K562 (cell line): ENCODE results near the gene MED14.

Source experiments
- CREBBP ChIP-seq: IDR thresholded peaks from one replicate; pipeline ENCODE4 v1.6.1; 2012; ENCODE audit warnings: low read depth, mild to moderate bottlenecking, control low read depth, inconsistent platforms, low read length
- FOXK1 ChIP-seq: sonication (generic); formaldehyde crosslinking; IDR thresholded peaks from 2 replicates; pipeline ENCODE4 v1.8.0; 2022; ENCODE audit warnings: missing genetic modification reagents, mild to moderate bottlenecking, borderline replicate concordance
- KLF13 ChIP-seq: fragments of 450-650 bp; IDR thresholded peaks from 2 replicates; pipeline ENCODE4 v1.6.1; 2016; ENCODE audit warnings: missing genetic modification characterization, low read depth, mild to moderate bottlenecking, missing compliant biosample characterization, moderate library complexity, borderline replicate concordance
- PHTF2 ChIP-seq: fragments of 250-450 bp; sonication (Bioruptor Pico); IDR thresholded peaks from 2 replicates; pipeline ENCODE4 v1.5.0; 2021; ENCODE audit warnings: mild to moderate bottlenecking
- POU5F1 ChIP-seq: fragments of 150-350 bp; IDR thresholded peaks from 2 replicates; pipeline ENCODE4 v1.6.1; 2014; ENCODE audit warnings: borderline replicate concordance, low read length, low read depth, mild to moderate bottlenecking; ENCODE audit not compliant: partially characterized antibody
- SRF ChIP-seq, 2 experiments: fragments of 250-450, 450-650 bp in 1 of 2; sonication (Bioruptor Pico) in 1 of 2; sonication (generic) in 1 of 2; formaldehyde crosslinking; IDR thresholded peaks; 2 replicates each; pipeline versions ENCODE4 v1.5.0 to v1.5.1; 2020 to 2022; ENCODE audit warnings: mild to moderate bottlenecking in 1 of 2, missing genetic modification reagents in 1 of 2
- YY1 ChIP-seq, 3 experiments: IDR thresholded peaks; 2 replicates each; pipeline ENCODE4 v1.6.1; 2011; ENCODE audit warnings: low read length in 2 of 3, mild to moderate bottlenecking in 2 of 3, moderate library complexity in 2 of 3, borderline replicate concordance in 1 of 3, control low read depth in 1 of 3, low read depth in 1 of 3; ENCODE audit not compliant: insufficient read depth in 3 of 3, insufficient replicate concordance in 2 of 3, control insufficient read depth in 1 of 3, insufficient read length in 1 of 3; ENCODE audit errors: extremely low read depth in 1 of 3
- TF ChIP-seq, protein P1 (sequence below), 2 experiments: fragments of 450-650 bp; formaldehyde crosslinking in 1 of 2; IDR thresholded peaks; 2 replicates each; pipeline versions ENCODE4 v1.4.0 to v1.6.1; 2014 to 2020; ENCODE audit warnings: mild to moderate bottlenecking in 2 of 2, borderline replicate concordance in 1 of 2, low read depth in 1 of 2

DNA sequence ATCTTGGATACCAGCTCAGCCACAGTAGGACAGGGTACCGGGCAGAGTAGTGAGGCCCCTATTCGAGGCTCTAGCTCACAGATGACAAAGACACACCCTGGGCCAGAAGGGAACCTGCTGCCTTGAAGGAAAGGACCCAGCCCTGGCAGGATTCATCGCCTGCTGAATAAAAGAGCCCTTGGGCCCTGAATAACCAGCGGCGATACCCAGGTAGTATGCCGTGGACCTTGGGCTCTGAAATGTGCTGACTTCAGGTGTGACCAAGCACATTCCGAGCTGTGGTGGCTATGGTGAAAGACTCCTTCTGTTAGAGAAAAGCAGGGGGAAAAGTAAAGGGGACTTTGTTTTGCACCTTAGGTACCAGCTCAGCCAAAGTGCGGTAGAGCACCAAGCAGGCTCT is 14.6 kb downstream of the MED14 start:
- TF ChIP-seq YY1 (IDR thresholded peaks at IDR 0.05; ENCODE audit: borderline replicate concordance in 1 of 3, control insufficient read depth in 1 of 3, extremely low read depth in 1 of 3, insufficient read depth in 3 of 3, insufficient read length in 1 of 3, insufficient replicate concordance in 2 of 3, low read depth in 1 of 3, low read length in 2 of 3) (no peak), KLF13 (tag) (no peak), PHTF2 (CRISPR knock-in tag) (no peak), SRF (CRISPR knock-in tag; IDR thresholded peaks at IDR 0.05) (no peak), FOXK1 (CRISPR knock-in tag) (no peak), POU5F1 (no peak), CREBBP (no peak)
- TF ChIP-seq, protein P1, sequence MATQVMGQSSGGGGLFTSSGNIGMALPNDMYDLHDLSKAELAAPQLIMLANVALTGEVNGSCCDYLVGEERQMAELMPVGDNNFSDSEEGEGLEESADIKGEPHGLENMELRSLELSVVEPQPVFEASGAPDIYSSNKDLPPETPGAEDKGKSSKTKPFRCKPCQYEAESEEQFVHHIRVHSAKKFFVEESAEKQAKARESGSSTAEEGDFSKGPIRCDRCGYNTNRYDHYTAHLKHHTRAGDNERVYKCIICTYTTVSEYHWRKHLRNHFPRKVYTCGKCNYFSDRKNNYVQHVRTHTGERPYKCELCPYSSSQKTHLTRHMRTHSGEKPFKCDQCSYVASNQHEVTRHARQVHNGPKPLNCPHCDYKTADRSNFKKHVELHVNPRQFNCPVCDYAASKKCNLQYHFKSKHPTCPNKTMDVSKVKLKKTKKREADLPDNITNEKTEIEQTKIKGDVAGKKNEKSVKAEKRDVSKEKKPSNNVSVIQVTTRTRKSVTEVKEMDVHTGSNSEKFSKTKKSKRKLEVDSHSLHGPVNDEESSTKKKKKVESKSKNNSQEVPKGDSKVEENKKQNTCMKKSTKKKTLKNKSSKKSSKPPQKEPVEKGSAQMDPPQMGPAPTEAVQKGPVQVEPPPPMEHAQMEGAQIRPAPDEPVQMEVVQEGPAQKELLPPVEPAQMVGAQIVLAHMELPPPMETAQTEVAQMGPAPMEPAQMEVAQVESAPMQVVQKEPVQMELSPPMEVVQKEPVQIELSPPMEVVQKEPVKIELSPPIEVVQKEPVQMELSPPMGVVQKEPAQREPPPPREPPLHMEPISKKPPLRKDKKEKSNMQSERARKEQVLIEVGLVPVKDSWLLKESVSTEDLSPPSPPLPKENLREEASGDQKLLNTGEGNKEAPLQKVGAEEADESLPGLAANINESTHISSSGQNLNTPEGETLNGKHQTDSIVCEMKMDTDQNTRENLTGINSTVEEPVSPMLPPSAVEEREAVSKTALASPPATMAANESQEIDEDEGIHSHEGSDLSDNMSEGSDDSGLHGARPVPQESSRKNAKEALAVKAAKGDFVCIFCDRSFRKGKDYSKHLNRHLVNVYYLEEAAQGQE (IDR thresholded peaks at IDR 0.05; ENCODE audit: borderline replicate concordance), result no peak
- TF ChIP-seq, protein P1 (CRISPR knock-in tag; IDR thresholded peaks at IDR 0.05; ENCODE audit: low read depth), result no peak
